Neural cell (in vitro differentiated cells): ENCODE measurements around the gene SOS1. TPM values are rescaled to one million over a fixed set of nuclear protein-coding genes. Genes with fewer than 3 reads are reported as not detected.

ENCODE experiments used
- H2AFZ ChIP-seq: fragments of 200-600, 300-800 bp; sonication (generic), shearing (Covaris generic); 2 replicates; pipeline ENCODE4 v1.6.0; 2014; ENCODE audit warnings: low read depth, mild to moderate bottlenecking, antibody characterized with exemption, low read length, moderate library complexity
- H3F3A ChIP-seq: fragments of 200-600 bp; shearing (Covaris generic); 2 replicates; pipeline ENCODE4 v1.6.1; 2016; ENCODE audit warnings: mild to moderate bottlenecking, moderate library complexity, mixed read lengths, antibody characterized with exemption, low read length; ENCODE audit not compliant: insufficient read depth, poor library complexity, severe bottlenecking
- H3K27ac ChIP-seq: fragments of 200-600, 300-800 bp; sonication (generic), shearing (Covaris generic); 2 replicates; pipeline ENCODE4 v1.5.1; 2014; ENCODE audit warnings: mild to moderate bottlenecking, low read length, moderate library complexity
- H3K27me3 ChIP-seq: fragments of 300-800, 200-600 bp; sonication (generic), shearing (Covaris generic); 2 replicates; pipeline ENCODE4 v1.6.0; 2014; ENCODE audit warnings: mild to moderate bottlenecking, low read depth, low read length, moderate library complexity; ENCODE audit not compliant: insufficient read depth
- H3K36me3 ChIP-seq: fragments of 300-800, 200-600 bp; sonication (generic), shearing (Covaris generic); 2 replicates; pipeline ENCODE4 v1.5.1; 2014; ENCODE audit warnings: mild to moderate bottlenecking, antibody characterized with exemption, low read length, moderate library complexity; ENCODE audit not compliant: insufficient read depth
- H3K4me2 ChIP-seq: fragments of 300-800, 200-600 bp; sonication (generic), shearing (Covaris generic); 2 replicates; pipeline ENCODE4 v1.6.0; 2014; ENCODE audit warnings: mild to moderate bottlenecking, low read length
- H3K4me3 ChIP-seq: fragments of 300-800, 200-600 bp; sonication (generic), shearing (Covaris generic); 2 replicates; pipeline ENCODE4 v1.5.1; 2014; ENCODE audit warnings: mild to moderate bottlenecking, low read length, moderate library complexity
- H3K79me2 ChIP-seq: fragments of 200-600 bp; shearing (Covaris generic); replicated peaks from 2 replicates; pipeline ENCODE4 v1.6.0; 2014; ENCODE audit warnings: mild to moderate bottlenecking, low read length, moderate library complexity; ENCODE audit not compliant: insufficient read depth
- H3K9ac ChIP-seq: fragments of 300-800, 200-600 bp; sonication (generic), shearing (Covaris generic); 2 replicates; pipeline ENCODE4 v1.6.1; 2016; ENCODE audit warnings: mild to moderate bottlenecking, low read length, mixed read lengths
- H3K9me2 ChIP-seq: fragments of 200-600 bp; shearing (Covaris generic); 2 replicates; pipeline ENCODE4 v1.6.1; 2016; ENCODE audit warnings: mild to moderate bottlenecking, low read length, mixed read lengths; ENCODE audit not compliant: insufficient read depth
- H3K9me3 ChIP-seq: fragments of 200-600, 300-800 bp; sonication (generic), shearing (Covaris generic); 2 replicates; pipeline ENCODE4 v1.6.1; 2016; ENCODE audit warnings: mild to moderate bottlenecking, mixed run types, low read length, moderate library complexity, mixed read lengths
- H4K20me1 ChIP-seq: fragments of 200-600 bp; shearing (Covaris generic); 2 replicates; pipeline ENCODE4 v1.6.1; 2016; ENCODE audit warnings: mild to moderate bottlenecking, mixed run types; ENCODE audit not compliant: insufficient read depth
- EP300 ChIP-seq: fragments of 450-650 bp; conservative IDR thresholded peaks from 2 replicates; pipeline ENCODE4 v1.6.1; 2014; ENCODE audit warnings: antibody characterized with exemption, mild to moderate bottlenecking, moderate library complexity; ENCODE audit not compliant: poor library complexity, severe bottlenecking
- EZH2 ChIP-seq: fragments of 200-600, 300-800 bp; shearing (Covaris generic), sonication (generic); IDR thresholded peaks from 2 replicates; pipeline ENCODE4 v1.6.1; 2014; ENCODE audit warnings: antibody characterized with exemption, low read length, borderline replicate concordance, mild to moderate bottlenecking; ENCODE audit not compliant: insufficient read depth, poor library complexity, severe bottlenecking
- MXI1 ChIP-seq: fragments of 450-650 bp; conservative IDR thresholded peaks from 2 replicates; pipeline ENCODE4 v1.6.1; 2014; ENCODE audit warnings: antibody characterized with exemption, mild to moderate bottlenecking; ENCODE audit not compliant: poor library complexity, severe bottlenecking
- POLR2AphosphoS5 ChIP-seq: IDR thresholded peaks from 2 replicates; pipeline ENCODE4 v1.6.1; 2012
- RAD21 ChIP-seq: fragments of 450-650 bp; conservative IDR thresholded peaks from 2 replicates; pipeline ENCODE4 v1.6.1; 2014; ENCODE audit warnings: antibody characterized with exemption, mild to moderate bottlenecking, moderate library complexity
- SMC3 ChIP-seq: fragments of 450-650 bp; conservative IDR thresholded peaks from 2 replicates; pipeline ENCODE4 v1.6.1; 2014; ENCODE audit warnings: antibody characterized with exemption, mild to moderate bottlenecking, moderate library complexity; ENCODE audit not compliant: poor library complexity
- TAF1 ChIP-seq: IDR thresholded peaks from 2 replicates; pipeline ENCODE4 v1.6.1; 2012; ENCODE audit warnings: low read depth
- polyA plus RNA-seq: library from polyadenylated mRNA; depleted of rRNA; stranded (reverse); fragments of >200 nt; gene quantifications from 2 replicates; pipeline ENCODE4 v1.2.3, GENCODE V29; 2014
- TF ChIP-seq, protein P1 (sequence below): fragments of 450-650 bp; IDR thresholded peaks from 2 replicates; pipeline ENCODE4 v1.5.1; 2014; ENCODE audit warnings: antibody characterized with exemption, mild to moderate bottlenecking, moderate library complexity; ENCODE audit not compliant: poor library complexity, severe bottlenecking
- TF ChIP-seq, protein P2 (sequence below): IDR thresholded peaks from 2 replicates; pipeline ENCODE4 v1.6.1; 2012; ENCODE audit warnings: borderline replicate concordance

The SOS1 gene
- polyA plus RNA-seq, 1 donor from 2014 or later = 19.0 TPM

DNA sequence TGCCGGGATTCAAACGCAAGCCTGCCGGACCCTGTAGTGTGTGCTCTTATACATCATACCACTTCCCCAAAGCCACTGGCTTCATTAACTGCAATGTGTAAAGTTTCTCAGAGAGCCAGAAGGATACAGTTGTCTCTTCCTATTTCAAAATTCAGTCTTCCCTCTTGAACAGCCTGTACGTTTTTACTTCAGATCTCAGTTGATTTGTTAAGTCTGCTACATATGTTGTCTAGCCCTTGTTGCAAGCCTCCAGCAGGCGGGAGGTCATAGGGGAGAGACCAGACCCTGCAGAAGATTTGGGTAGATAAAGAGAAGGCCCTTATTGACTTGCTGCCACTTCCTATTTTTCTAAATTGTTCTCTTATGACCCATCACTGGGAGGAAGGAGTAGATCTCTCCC is 174.9 kb downstream of the SOS1 start:
- Histone ChIP-seq H4K20me1 (no peaks in the 10 kb centered on the region), H3K79me2 (no peaks in the 10 kb centered on the region), H3K27me3 (no peaks in the 10 kb centered on the region), H3K9me2 (no peaks in the 10 kb centered on the region), H3K27ac (no peak overlapping the region), H2AFZ (no peak overlapping the region), H3K4me3 (no peak overlapping the region), H3K9me3 (no peaks in the 10 kb centered on the region), H3K4me2 (no peak overlapping the region), H3K9ac (no peak overlapping the region), H3F3A (no peaks in the 10 kb centered on the region), H3K36me3 (no peaks in the 10 kb centered on the region)
- TF ChIP-seq POLR2AphosphoS5 = no peak
- TF ChIP-seq RAD21 = no peak
- TF ChIP-seq, protein P1, sequence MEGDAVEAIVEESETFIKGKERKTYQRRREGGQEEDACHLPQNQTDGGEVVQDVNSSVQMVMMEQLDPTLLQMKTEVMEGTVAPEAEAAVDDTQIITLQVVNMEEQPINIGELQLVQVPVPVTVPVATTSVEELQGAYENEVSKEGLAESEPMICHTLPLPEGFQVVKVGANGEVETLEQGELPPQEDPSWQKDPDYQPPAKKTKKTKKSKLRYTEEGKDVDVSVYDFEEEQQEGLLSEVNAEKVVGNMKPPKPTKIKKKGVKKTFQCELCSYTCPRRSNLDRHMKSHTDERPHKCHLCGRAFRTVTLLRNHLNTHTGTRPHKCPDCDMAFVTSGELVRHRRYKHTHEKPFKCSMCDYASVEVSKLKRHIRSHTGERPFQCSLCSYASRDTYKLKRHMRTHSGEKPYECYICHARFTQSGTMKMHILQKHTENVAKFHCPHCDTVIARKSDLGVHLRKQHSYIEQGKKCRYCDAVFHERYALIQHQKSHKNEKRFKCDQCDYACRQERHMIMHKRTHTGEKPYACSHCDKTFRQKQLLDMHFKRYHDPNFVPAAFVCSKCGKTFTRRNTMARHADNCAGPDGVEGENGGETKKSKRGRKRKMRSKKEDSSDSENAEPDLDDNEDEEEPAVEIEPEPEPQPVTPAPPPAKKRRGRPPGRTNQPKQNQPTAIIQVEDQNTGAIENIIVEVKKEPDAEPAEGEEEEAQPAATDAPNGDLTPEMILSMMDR = no peak
- TF ChIP-seq, protein P2, sequence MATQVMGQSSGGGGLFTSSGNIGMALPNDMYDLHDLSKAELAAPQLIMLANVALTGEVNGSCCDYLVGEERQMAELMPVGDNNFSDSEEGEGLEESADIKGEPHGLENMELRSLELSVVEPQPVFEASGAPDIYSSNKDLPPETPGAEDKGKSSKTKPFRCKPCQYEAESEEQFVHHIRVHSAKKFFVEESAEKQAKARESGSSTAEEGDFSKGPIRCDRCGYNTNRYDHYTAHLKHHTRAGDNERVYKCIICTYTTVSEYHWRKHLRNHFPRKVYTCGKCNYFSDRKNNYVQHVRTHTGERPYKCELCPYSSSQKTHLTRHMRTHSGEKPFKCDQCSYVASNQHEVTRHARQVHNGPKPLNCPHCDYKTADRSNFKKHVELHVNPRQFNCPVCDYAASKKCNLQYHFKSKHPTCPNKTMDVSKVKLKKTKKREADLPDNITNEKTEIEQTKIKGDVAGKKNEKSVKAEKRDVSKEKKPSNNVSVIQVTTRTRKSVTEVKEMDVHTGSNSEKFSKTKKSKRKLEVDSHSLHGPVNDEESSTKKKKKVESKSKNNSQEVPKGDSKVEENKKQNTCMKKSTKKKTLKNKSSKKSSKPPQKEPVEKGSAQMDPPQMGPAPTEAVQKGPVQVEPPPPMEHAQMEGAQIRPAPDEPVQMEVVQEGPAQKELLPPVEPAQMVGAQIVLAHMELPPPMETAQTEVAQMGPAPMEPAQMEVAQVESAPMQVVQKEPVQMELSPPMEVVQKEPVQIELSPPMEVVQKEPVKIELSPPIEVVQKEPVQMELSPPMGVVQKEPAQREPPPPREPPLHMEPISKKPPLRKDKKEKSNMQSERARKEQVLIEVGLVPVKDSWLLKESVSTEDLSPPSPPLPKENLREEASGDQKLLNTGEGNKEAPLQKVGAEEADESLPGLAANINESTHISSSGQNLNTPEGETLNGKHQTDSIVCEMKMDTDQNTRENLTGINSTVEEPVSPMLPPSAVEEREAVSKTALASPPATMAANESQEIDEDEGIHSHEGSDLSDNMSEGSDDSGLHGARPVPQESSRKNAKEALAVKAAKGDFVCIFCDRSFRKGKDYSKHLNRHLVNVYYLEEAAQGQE = no peak
- no peak for TF ChIP-seq MXI1
- TF ChIP-seq EP300 = no peak
- TF ChIP-seq EZH2 = no peak
- TF ChIP-seq SMC3 = no peak
- no peak for TF ChIP-seq TAF1

DNA sequence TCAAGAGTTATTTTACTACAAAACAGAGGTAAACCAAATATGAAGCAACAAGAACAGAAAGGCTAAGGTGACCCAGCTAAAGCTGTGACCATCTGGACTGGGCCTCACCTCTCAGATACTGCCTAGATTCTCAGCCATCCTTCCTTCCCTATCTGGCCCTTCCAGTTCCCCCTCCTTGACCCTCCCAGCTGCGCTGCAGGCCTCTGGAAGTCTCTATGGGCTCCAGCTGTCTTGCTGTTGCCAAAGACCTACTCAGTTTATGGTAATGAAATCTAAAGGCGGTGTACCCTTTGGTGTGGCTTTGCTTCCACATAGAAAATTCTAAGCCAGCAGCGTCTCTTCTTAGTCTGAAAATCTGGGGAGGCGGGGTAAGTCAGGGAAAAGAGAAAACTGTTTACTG is 175.5 kb downstream of the SOS1 start:
- Histone ChIP-seq H3K36me3 (no peaks in the 10 kb centered on the region), H3K79me2 (no peaks in the 10 kb centered on the region), H4K20me1 (no peaks in the 10 kb centered on the region), H3K27me3 (no peaks in the 10 kb centered on the region), H3K27ac (no peak overlapping the region), H3K9me3 (no peaks in the 10 kb centered on the region), H3K9me2 (no peaks in the 10 kb centered on the region), H2AFZ (no peak overlapping the region), H3K4me3 (no peak overlapping the region), H3F3A (no peaks in the 10 kb centered on the region), H3K4me2 (no peak overlapping the region), H3K9ac (no peak overlapping the region)
- TF ChIP-seq TAF1 (no peak), EZH2 (no peak), POLR2AphosphoS5 (no peak), EP300 (no peak)
- TF ChIP-seq, protein P2 = no peak
